ENCODE measurements around the gene CAMSAP1.

The CAMSAP1 gene

DNA sequence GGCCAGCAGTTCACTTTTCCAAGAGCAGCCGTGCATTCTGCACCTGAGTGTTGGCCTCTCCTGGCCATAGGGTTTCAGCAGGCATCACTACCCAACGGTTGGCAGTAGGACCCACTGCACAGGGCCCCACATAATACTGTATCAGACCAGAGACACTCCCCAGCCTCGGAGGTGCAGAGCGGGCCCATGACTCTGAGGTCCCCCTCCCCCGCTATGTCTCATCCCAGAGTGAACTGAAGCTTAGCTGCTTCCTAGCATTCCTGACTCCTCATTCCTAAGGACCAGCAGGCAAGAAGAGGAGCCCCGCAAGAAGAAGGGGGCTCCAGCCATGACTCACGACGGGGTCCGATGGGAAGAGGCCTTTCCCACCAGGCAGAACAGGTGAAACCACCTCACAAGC is 67.2 kb downstream of the CAMSAP1 start:
- no peak for DNase-seq (ENCODE audit: low read depth in 2 of 2)

GRCh38 chr9:135839516-135839915 is 67.8 kb downstream of the CAMSAP1 start:
- DNase-seq (ENCODE audit: low read depth in 2 of 2) = no peak

- DNase-seq (ENCODE audit: low read depth in 2 of 2) = no peak
Measured at GRCh38 chr9:135835131-135835530, 72.2 kb downstream of the CAMSAP1 start.

DNA sequence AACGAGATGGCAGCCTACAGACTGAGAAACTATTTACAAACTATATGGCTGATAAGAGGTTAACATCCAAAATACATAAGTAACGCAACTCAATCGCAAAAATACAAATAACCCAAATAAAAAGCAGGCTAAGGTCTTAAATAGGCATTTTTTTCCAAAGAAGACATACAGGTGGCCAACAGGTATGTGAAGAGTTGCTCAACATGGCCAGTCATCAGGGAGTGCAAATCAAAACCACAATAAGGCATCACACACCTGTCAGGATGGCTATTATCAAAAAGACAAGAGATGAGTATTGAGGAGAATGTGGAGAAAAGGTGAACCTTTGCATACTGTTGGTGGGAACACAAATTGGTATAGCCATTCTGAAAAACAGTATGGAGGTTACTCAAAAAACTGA is 73.5 kb downstream of the CAMSAP1 start:
- no peak for DNase-seq (ENCODE audit: low read depth in 2 of 2)

DNA sequence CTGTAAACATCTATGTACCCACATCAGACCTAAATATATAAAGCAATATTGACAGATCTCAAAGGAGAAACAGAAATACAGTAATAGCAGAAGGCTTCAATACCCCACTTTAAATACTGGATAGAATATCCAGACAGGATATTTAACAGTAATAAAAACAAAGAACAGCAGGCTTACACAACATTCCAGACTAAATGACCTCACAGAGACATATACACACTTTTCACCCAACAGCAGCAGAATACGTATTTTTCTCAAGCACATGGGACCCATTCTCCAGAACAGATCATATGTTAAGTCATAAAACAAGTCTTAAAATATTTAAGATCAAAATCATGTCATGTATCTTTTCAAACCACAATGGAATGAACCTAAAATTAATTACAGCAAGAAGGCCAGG is 76.8 kb downstream of the CAMSAP1 start:
- DNase-seq (ENCODE audit: low read depth in 2 of 2) = no peak

DNA sequence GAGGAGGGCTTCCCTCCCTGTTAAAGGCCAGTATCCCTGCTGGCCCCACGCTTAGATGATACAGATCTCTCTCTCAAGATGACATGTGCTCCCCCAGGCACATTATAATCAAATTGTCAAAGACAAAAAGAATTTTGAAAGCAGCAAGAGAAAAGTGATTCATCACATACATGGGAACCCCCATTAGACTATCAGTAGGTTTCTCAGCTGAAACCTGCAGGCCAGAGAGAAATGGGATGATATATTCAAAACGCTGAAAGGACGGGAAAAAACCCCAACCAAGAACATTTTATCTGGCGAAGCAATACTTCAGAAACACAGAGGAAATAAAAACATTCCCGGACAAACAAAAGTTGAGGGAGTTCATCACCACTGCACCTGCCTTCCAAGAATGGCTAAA is 78.7 kb downstream of the CAMSAP1 start:
- no peak for DNase-seq (ENCODE audit: low read depth in 2 of 2)

- no peak for DNase-seq (ENCODE audit: low read depth in 2 of 2)
Measured at GRCh38 chr9:135827866-135828580, 79.3 kb downstream of the CAMSAP1 start.

DNA sequence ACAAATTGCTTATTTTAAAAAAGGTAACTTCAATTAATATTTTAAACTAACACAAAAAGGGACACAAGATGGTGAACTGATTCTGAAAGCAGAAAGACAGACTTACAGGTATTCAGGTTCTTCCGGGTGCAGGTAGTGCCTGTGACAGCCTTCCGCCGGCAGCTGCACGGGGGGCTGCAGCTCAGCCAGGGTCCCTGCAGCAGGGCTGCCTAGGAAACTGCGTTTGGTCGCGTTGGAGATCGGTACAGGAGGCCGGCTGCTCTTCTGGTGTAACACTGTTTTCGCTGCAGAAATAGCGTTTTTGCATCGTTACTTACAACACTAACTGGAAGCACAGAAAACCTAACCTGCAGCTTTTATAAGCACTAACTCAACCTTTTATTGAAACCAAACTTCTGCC is 80.0 kb downstream of the CAMSAP1 start:
- no peak for DNase-seq (ENCODE audit: low read depth in 2 of 2)

- no peak for DNase-seq (ENCODE audit: low read depth in 2 of 2)
Measured at GRCh38 chr9:135826188-135826545, 81.2 kb downstream of the CAMSAP1 start.

- no peak for DNase-seq (ENCODE audit: low read depth in 2 of 2)
Measured at GRCh38 chr9:135825435-135826187, 81.7 kb downstream of the CAMSAP1 start.

DNA sequence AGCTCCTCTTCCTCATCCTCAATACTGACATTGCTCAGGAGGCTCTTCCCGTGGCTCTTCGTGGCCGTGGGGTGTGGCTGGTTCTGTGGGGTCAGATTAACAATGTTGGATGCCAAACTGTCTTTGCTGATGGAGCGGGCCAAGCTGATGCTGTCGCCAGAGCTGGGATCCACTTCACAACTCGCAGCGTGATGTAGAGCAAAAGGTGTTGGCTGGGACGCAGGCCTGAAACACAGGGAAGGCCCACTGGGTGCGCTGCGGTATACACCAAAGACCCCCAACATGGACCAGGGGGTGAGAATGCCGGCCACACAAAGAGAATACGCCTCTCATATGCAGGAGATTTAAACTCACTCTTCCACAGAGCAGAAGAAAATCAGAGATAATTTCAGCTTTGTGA is 84.3 kb downstream of the CAMSAP1 start:
- DNase-seq (ENCODE audit: low read depth in 2 of 2) = no peak

DNA sequence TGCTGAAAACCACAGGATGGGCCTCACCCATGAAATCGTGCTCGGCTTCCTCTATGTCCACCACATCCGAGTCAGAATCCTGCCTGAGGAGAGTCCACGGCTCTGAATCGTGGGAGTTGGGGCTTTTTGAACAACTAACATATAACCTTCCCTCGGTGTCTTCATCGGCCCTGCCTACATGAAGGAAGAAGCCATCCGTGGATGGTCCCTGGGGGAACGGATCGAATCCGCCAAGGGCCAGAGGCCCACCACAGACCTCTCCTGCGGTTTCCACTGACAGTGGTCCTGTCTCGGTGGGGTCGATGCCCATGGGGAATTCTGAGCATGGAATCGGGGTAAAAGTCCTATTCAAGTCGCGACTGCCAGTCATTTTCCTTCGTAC is 85.0 kb downstream of the CAMSAP1 start:
- DNase-seq (ENCODE audit: low read depth in 2 of 2) = no peak

DNA sequence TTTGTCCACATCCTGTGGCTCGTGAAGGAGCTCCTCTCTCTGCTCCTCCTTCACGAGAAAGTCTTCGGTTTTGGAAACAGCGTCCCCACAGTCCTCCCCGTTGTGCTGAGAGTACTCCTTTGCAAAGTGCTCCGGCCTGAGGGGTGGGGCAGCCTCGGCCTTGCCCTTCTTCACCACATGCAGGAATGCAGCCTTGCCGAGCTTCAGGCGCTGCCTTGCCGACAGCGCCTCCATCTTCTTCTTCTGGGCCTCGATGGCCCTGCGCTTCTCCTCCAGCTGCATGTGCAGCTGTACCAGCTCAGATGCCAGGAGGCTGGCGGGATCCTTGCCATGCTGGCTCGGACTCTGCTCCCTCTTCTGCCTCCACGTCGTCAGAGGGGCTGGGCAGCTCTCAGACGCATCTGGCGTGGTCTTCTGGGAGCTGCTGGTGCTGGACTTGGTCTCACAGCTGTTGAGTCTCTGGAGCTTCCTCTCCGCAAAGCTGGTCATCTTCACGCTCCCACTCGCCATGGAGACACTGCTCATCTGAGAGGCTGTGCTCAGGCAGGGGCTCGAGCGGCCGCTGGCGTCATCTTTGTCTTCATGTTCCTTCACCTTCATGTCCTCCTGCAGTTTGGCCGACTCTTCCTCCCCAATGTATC is 85.5 kb downstream of the CAMSAP1 start:
- DNase-seq (ENCODE audit: low read depth in 2 of 2) = no peak

GRCh38 chr9:135821116-135821515 is 86.2 kb downstream of the CAMSAP1 start:
- DNase-seq (ENCODE audit: low read depth in 2 of 2) = no peak

DNA sequence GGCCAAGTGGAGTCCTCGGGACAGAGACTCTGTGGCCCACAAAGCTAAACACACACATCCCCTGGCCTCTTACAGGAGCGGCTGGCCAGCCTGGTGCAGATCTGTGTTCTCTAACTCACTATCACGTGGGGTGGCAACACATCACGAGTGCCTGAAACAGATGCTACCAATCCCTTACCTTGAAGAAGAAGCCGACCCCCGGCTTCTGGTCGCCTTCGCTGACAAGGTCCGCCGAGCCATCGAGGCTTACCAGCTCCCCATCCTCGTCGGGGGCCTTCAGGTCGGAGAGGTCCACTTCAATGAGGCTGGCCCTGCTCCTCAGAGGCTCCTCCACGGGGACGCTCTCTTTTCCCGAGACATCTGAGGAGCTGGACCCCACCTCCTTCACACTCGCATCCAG is 86.7 kb downstream of the CAMSAP1 start:
- no peak for DNase-seq (ENCODE audit: low read depth in 2 of 2)

- DNase-seq (ENCODE audit: low read depth in 2 of 2) = no peak
Measured at GRCh38 chr9:135819905-135820304, 87.4 kb downstream of the CAMSAP1 start.

- DNase-seq (ENCODE audit: low read depth in 2 of 2) = no peak
Measured at GRCh38 chr9:135818718-135819475, 88.4 kb downstream of the CAMSAP1 start.

DNA sequence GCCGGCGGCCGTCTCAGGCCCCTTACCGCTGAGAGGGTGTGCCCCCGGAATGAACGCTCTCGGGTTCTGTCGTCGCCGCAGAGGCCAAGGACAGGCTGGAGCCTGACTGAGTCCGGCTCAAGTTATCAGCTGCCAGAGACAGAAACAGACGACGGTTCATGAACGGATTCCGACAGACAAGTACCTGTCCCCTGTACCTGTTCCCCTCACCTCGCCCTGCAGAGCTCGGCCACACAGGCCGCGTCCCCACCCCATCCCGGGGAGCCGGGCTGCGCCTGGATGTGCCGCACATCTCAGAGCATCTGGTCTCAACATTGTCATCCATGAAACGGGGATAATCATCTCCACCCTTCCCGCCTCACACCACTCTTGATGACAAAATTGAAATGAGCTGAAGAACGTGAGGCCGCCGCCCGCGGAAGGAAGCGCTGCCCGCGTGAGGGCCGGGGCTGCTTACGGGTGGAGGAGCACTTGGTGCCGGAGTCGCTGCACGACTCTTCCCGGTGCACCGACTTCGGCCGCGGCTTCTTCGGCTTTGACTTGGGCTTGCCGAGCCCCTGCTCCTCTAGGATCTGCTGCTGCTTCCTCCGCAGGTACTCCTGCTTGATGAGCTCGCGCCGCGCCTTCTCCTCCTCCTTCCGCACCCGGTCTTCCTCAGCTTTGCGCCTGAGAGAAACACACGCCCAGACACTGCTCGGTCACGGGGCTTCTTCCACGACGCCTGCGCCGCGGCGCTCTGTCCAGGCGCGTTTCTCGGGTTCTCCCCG is 89.2 kb downstream of the CAMSAP1 start:
- no peak for DNase-seq (ENCODE audit: low read depth in 2 of 2)

- no peak for DNase-seq (ENCODE audit: low read depth in 2 of 2)
Measured at GRCh38 chr9:135816651-135816970, 90.7 kb downstream of the CAMSAP1 start.

DNA sequence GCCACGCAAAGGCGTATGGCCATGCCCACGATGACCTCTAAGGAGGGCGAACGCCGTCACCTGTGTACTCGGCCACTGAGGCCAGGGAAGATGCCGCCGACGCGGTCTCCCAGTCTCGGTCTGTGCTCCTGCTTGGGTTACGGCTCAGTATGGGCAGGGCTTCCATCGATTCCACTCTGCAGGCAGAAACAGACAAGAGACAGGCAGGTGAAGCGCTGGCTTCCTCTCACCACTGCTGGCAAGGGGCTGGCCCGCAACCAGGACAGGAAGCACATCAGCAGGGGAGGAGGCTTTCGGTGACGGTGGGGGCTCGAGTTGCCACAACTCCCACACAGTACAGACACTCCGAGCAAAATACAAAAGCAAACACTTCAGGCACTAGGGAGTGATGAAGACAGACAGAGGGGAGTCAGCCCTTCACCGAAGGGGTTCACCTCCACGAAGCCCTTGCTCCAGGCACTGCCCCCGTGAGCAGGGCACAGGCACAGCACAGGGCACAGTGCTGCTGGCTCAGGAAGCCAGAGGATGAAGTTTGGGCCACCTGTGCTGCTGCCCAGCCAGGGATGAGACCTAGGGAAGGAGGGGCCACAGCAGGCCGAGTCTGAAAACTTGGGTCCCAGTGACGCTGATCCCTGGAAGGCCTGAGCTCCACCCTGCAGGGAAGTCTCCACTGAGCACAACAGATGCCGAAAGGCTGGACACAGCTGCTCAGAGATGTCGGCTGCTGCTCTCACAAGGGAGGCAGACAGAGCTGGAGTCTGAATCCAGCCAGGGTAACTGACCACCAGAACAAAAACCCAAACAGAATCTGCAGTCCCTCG is 91.3 kb downstream of the CAMSAP1 start:
- DNase-seq (ENCODE audit: low read depth in 2 of 2) = no peak

DNA sequence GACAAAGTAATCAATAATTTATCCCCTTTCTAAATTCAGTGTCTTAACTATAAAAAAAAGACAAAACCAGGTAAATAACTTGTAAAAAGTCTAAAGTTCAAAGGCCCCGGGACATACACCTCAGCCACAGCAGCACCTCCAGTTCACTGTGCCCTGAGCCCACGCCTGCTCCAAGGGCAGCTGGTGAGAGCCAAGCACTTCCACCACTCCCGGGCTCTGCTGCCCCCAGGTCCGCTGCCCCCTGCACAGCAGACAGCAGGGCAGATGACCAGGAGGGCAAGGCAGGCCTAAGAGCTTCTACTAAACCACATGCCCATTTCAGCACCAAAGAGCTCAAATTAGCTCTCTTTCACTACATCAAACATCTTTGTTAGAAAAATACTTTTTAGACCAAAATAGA is 91.9 kb downstream of the CAMSAP1 start:
- no peak for DNase-seq (ENCODE audit: low read depth in 2 of 2)

Data from stimulated activated CD8-positive, alpha-beta memory T cell treated with anti-CD3 and anti-CD28 coated beads, Interleukin-7, amount 100 ng/mL, for 1 hour (primary cell).